GM21576 (cell line): ENCODE results near the gene TBX3.

ENCODE experiments used
- ATAC-seq: cut with Tn5 transposase; IDR thresholded peaks from one replicate; pipeline ENCODE4 v1.9.1; 2021; ENCODE audit warnings: mild to moderate bottlenecking, moderate library complexity; ENCODE audit not compliant: unreplicated experiment

TBX3 gene

GRCh38 chr12:114697243-114697716 is 13.3 kb upstream of the TBX3 start:
- no peak for ATAC-seq

- no peak for ATAC-seq
Measured at GRCh38 chr12:114696443-114697242, 12.7 kb upstream of the TBX3 start.

- ATAC-seq = no peak
Measured at GRCh38 chr12:114695305-114695592, 11.3 kb upstream of the TBX3 start.

GRCh38 chr12:114694436-114695304 is 10.7 kb upstream of the TBX3 start:
- ATAC-seq = no peak

GRCh38 chr12:114693532-114693931 is 9.6 kb upstream of the TBX3 start:
- ATAC-seq = no peak

GRCh38 chr12:114693059-114693531 is 9.1 kb upstream of the TBX3 start:
- ATAC-seq = no peak

- ATAC-seq = no peak
Measured at GRCh38 chr12:114692186-114693058, 8.4 kb upstream of the TBX3 start.

GRCh38 chr12:114691763-114692185 is 7.8 kb upstream of the TBX3 start:
- no peak for ATAC-seq

GRCh38 chr12:114691196-114691595 is 7.2 kb upstream of the TBX3 start:
- ATAC-seq = no peak

- ATAC-seq = no peak
Measured at GRCh38 chr12:114690267-114691135, 6.5 kb upstream of the TBX3 start.

- ATAC-seq = no peak
Measured at GRCh38 chr12:114689075-114689994, 5.4 kb upstream of the TBX3 start.

- ATAC-seq = no peak
Measured at GRCh38 chr12:114688256-114688845, 4.4 kb upstream of the TBX3 start.

GRCh38 chr12:114687802-114688201 is 3.8 kb upstream of the TBX3 start:
- no peak for ATAC-seq

- ATAC-seq = no peak
Measured at GRCh38 chr12:114686773-114687500, 3.0 kb upstream of the TBX3 start.

- ATAC-seq = no peak
Measured at GRCh38 chr12:114686426-114686772, 2.4 kb upstream of the TBX3 start.

GRCh38 chr12:114685869-114686268 is 1.9 kb upstream of the TBX3 start:
- no peak for ATAC-seq

- ATAC-seq = no peak
Measured at GRCh38 chr12:114685320-114685781, 1.4 kb upstream of the TBX3 start.

- ATAC-seq = no peak
Measured at GRCh38 chr12:114684870-114685273, 897 bp upstream of the TBX3 start.
